HepG2 (cell line): ENCODE measurements around the gene MYO15A. TPM values are rescaled to one million over a fixed set of nuclear protein-coding genes. Genes with fewer than 3 reads are reported as not detected.

Experiments used
- FOXP4 ChIP-seq: sonication (generic); formaldehyde crosslinking; IDR thresholded peaks from 2 replicates; pipeline ENCODE4 v1.4.0; 2020; ENCODE audit warnings: missing genetic modification reagents
- GABPA ChIP-seq, 2 experiments: IDR thresholded peaks; 2 replicates each; pipeline ENCODE4 v1.6.1; 2011 to 2016; ENCODE audit warnings: low read depth in 2 of 2, low read length in 1 of 2, missing biosample characterization in 1 of 2, missing genetic modification characterization in 1 of 2
- HMG20A ChIP-seq: IDR thresholded peaks from 2 replicates; pipeline ENCODE4 v1.6.1; 2016; ENCODE audit warnings: borderline replicate concordance
- IRF2 ChIP-seq: IDR thresholded peaks from 2 replicates; pipeline ENCODE4 v1.6.1; 2018; ENCODE audit warnings: missing genetic modification reagents, missing compliant biosample characterization
- NFE2L1 ChIP-seq: sonication (generic); formaldehyde crosslinking; IDR thresholded peaks from 2 replicates; pipeline ENCODE4 v1.4.0; 2020; ENCODE audit warnings: missing genetic modification reagents, mild to moderate bottlenecking, borderline replicate concordance
- PRPF4 ChIP-seq: fragments of 200-400 bp; formaldehyde crosslinking; IDR thresholded peaks from 2 replicates; pipeline ENCODE4 v1.6.1; 2016; ENCODE audit warnings: low read length, low read depth; ENCODE audit not compliant: poor library complexity, severe bottlenecking
- ZBTB25 ChIP-seq: IDR thresholded peaks from 2 replicates; pipeline ENCODE4 v1.6.1; 2018; ENCODE audit warnings: missing genetic modification reagents
- ZNF281 ChIP-seq: sonication (generic); formaldehyde crosslinking; IDR thresholded peaks from 2 replicates; pipeline ENCODE4 v1.4.0; 2020; ENCODE audit warnings: missing genetic modification reagents, borderline replicate concordance
- ZNF446 ChIP-seq: sonication (generic); formaldehyde crosslinking; IDR thresholded peaks from 2 replicates; pipeline ENCODE4 v1.5.0; 2020; ENCODE audit warnings: mild to moderate bottlenecking, missing genetic modification reagents
- ZNF512B ChIP-seq: sonication (generic); formaldehyde crosslinking; IDR thresholded peaks from 2 replicates; pipeline ENCODE4 v1.5.1; 2020; ENCODE audit warnings: missing genetic modification reagents, mild to moderate bottlenecking, borderline replicate concordance
- ZNF670 ChIP-seq: sonication (generic); formaldehyde crosslinking; IDR thresholded peaks from 2 replicates; pipeline ENCODE4 v1.8.0; 2022; ENCODE audit warnings: mild to moderate bottlenecking, missing genetic modification reagents, borderline replicate concordance
- ZNF678 ChIP-seq: sonication (generic); formaldehyde crosslinking; IDR thresholded peaks from 2 replicates; pipeline ENCODE4 v1.4.0; 2020; ENCODE audit warnings: mild to moderate bottlenecking, missing genetic modification reagents
- ZNF724P ChIP-seq: sonication (generic); formaldehyde crosslinking; IDR thresholded peaks from 2 replicates; pipeline ENCODE4 v1.8.0; 2022; ENCODE audit warnings: missing genetic modification reagents, borderline replicate concordance
- ZUFSP ChIP-seq: sonication (generic); formaldehyde crosslinking; IDR thresholded peaks from 2 replicates; pipeline ENCODE4 v1.9.0; 2021; ENCODE audit warnings: missing genetic modification reagents, mild to moderate bottlenecking, borderline replicate concordance
- polyA plus RNA-seq, 8 experiments: library from polyadenylated mRNA; depleted of rRNA in 3 of 8; stranded (reverse) in 7 of 8; unstranded in 1 of 8; fragments of >200 nt; fragmentation: Illumina TruSeq in 4 of 8; extraction: Trizol in 4 of 8; gene quantifications; 2 replicates each; pipeline versions ENCODE4 v1.2.1 to v1.2.3, GENCODE V29; 2011 to 2016; ENCODE audit warnings: low read depth in 4 of 8, missing spikeins in 1 of 8, mixed read lengths in 1 of 8; ENCODE audit not compliant: insufficient read depth in 1 of 8
- total RNA-seq, 5 experiments: library from RNA; depleted of rRNA; stranded (reverse); fragments of >200 nt; fragmentation: Illumina TruSeq; extraction: Trizol; gene quantifications; 2 replicates each; pipeline ENCODE4 v1.2.3, GENCODE V29; 2016; ENCODE audit warnings: low read depth in 1 of 5

MYO15A gene
- total and polyA plus RNA-seq, 2 of the 13 experiments (the other 11 are each of a cell fraction or from before 2014, with no cell fraction given), result 0.07 to 0.20 TPM

GRCh38 chr17:18191236-18191667 lies 82.7 kb downstream of the MYO15A start (continued):
- TF ChIP-seq ZBTB25 (CRISPR knock-in tag) (no peak), NFE2L1 (CRISPR knock-in tag) (no peak), ZNF670 (CRISPR knock-in tag) (0 out of 2 replicates have a peak, but pooled peaks have one; percentile 58), ZUFSP (no peak), ZNF512B (CRISPR knock-in tag) (no peak), PRPF4 (no peak), ZNF446 (CRISPR knock-in tag) (no peak), HMG20A (no peak), FOXP4 (CRISPR knock-in tag) (peak; percentile 10; the same call in 1 of the 2 replicates), ZNF724P (CRISPR knock-in tag) (no peak), IRF2 (CRISPR knock-in tag) (peak; percentile 53; the same call in 1 of the 2 replicates), ZNF281 (CRISPR knock-in tag) (peak; percentile 58; the same call in 1 of the 2 replicates), GABPA (IDR thresholded peaks at IDR 0.05; ENCODE audit: low read depth, low read length) (no peak), GABPA (CRISPR knock-in tag; IDR thresholded peaks at IDR 0.05; ENCODE audit: low read depth) (0 out of 2 replicates have a peak, but pooled peaks have one; percentile 46), ZNF678 (CRISPR knock-in tag) (no peak)
